HG03095 (cell line): ENCODE results near the gene CIAPIN1.
"Not testable (repeated sequence)": the region's sequence is repeated elsewhere in the genome, so short reads cannot be mapped to it uniquely, and the experiment has no call there.

ENCODE experiments used
- ATAC-seq: cut with Tn5 transposase; IDR thresholded peaks from one replicate; pipeline ENCODE4 v1.9.1; 2021; ENCODE audit warnings: moderate library complexity; ENCODE audit not compliant: unreplicated experiment

CIAPIN1 gene

GRCh38 chr16:57407521-57408353 is 39.4 kb downstream of the CIAPIN1 start:
- ATAC-seq, result no peak

GRCh38 chr16:57406881-57407280 is 40.3 kb downstream of the CIAPIN1 start:
- ATAC-seq, result no peak

GRCh38 chr16:57405097-57405496 is 42.1 kb downstream of the CIAPIN1 start:
- no peak for ATAC-seq

- ATAC-seq, result no peak
Observed at GRCh38 chr16:57403965-57404817, 43.0 kb downstream of the CIAPIN1 start, which contains the start of gene CCL17. Gene CCL17 (plus strand): TSS chr16:57404767. CDS start chr16:57413933, 9,166 bp downstream.

GRCh38 chr16:57401943-57402640 is 45.1 kb downstream of the CIAPIN1 start:
- no peak for ATAC-seq

- not testable (repeated sequence) for ATAC-seq
Observed at GRCh38 chr16:57397493-57397892, 49.7 kb downstream of the CIAPIN1 start.

GRCh38 chr16:57396786-57397185 is 50.4 kb downstream of the CIAPIN1 start:
- ATAC-seq, result no peak

GRCh38 chr16:57395026-57395425 is 52.2 kb downstream of the CIAPIN1 start:
- ATAC-seq, result no peak

GRCh38 chr16:57394444-57394843 is 52.7 kb downstream of the CIAPIN1 start:
- no peak for ATAC-seq

- no peak for ATAC-seq
Observed at GRCh38 chr16:57392694-57393093, 54.5 kb downstream of the CIAPIN1 start.

- no peak for ATAC-seq
Observed at GRCh38 chr16:57391708-57392107, 55.5 kb downstream of the CIAPIN1 start.

- no peak for ATAC-seq
Observed at GRCh38 chr16:57391300-57391699, 55.9 kb downstream of the CIAPIN1 start.

GRCh38 chr16:57390636-57391295 is 56.4 kb downstream of the CIAPIN1 start:
- no peak for ATAC-seq

GRCh38 chr16:57389087-57389468 is 58.1 kb downstream of the CIAPIN1 start:
- no peak for ATAC-seq

GRCh38 chr16:57388359-57389086 is 58.7 kb downstream of the CIAPIN1 start:
- ATAC-seq, result no peak

GRCh38 chr16:57387598-57388354 is 59.4 kb downstream of the CIAPIN1 start:
- no peak for ATAC-seq

- ATAC-seq, result no peak
Observed at GRCh38 chr16:57386381-57386951, 60.7 kb downstream of the CIAPIN1 start.

- no peak for ATAC-seq
Observed at GRCh38 chr16:57385083-57385482, 62.1 kb downstream of the CIAPIN1 start.
